HUES6 (cell line): ENCODE measurements around the gene CGB1.

Source experiments
- H3K27ac ChIP-seq: 2 replicates; pipeline ENCODE4 v1.7.0; 2013; ENCODE audit warnings: low read depth, mild to moderate bottlenecking, low read length, inconsistent platforms
- H3K27me3 ChIP-seq: 2 replicates; pipeline ENCODE4 v1.6.1; 2013; ENCODE audit warnings: low read length; ENCODE audit not compliant: control insufficient read depth, insufficient read depth
- H3K36me3 ChIP-seq: 2 replicates; pipeline ENCODE4 v1.6.1; 2013; ENCODE audit warnings: low read length; ENCODE audit not compliant: control insufficient read depth, insufficient read depth
- H3K4me1 ChIP-seq: 2 replicates; pipeline ENCODE4 v1.6.1; 2013; ENCODE audit warnings: low read length; ENCODE audit not compliant: control insufficient read depth, insufficient read depth
- H3K4me3 ChIP-seq: 2 replicates; pipeline ENCODE4 v1.5.1; 2013; ENCODE audit warnings: low read depth, low read length
- H3K9ac ChIP-seq: one replicate; pipeline ENCODE4 v1.6.1; 2013; ENCODE audit warnings: mild to moderate bottlenecking, low read length
- H3K9me3 ChIP-seq: 2 replicates; pipeline ENCODE4 v1.6.1; 2013; ENCODE audit warnings: low read depth, low read length; ENCODE audit not compliant: control insufficient read depth, insufficient read depth

The CGB1 gene

DNA sequence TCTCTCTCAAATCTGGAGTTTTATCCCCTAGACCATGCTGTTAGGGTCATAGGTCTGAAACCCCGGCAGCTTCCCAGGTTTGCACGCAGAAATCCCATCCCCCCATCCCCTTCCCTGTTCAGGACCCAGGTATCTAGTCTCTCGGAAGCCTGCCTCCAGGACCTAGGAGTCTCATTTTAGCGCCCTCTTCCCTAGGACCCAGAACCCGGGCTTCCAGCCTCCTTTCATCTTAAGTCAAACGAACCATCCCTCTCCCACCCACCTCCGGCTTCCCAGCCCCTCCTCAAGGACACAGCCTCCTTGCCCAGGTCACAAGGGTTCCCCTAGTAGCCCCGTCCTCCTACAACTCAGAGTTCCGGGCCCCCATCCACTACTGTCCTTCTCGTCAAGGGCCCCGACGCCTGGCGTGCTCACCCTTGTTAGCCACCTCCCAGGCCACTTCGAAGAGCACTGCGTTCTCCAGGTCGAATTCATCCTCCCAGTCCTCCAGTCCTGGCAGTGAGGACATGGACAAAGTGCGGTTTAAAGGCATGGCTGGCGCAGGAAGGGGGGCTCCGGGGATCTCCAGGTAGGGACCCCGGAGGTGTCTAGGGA lies 44.0 kb downstream of the CGB1 start:
- no peaks in the 10 kb centered on the region for H3K27me3 ChIP-seq
- peak overlapping the region; percentile 98 for H3K4me3 ChIP-seq
- peak overlapping the region; percentile 56; the same call in 1 of the 2 replicates for H3K27ac ChIP-seq
- peaks cover 23% of the 10 kb centered on the region for H3K36me3 ChIP-seq
- peaks cover 16% of the 10 kb centered on the region; the same call in 1 of the 2 replicates for H3K4me1 ChIP-seq
- peak overlapping the region; percentile 81 for H3K9ac ChIP-seq
- H3K9me3 ChIP-seq, result no peaks in the 10 kb centered on the region

DNA sequence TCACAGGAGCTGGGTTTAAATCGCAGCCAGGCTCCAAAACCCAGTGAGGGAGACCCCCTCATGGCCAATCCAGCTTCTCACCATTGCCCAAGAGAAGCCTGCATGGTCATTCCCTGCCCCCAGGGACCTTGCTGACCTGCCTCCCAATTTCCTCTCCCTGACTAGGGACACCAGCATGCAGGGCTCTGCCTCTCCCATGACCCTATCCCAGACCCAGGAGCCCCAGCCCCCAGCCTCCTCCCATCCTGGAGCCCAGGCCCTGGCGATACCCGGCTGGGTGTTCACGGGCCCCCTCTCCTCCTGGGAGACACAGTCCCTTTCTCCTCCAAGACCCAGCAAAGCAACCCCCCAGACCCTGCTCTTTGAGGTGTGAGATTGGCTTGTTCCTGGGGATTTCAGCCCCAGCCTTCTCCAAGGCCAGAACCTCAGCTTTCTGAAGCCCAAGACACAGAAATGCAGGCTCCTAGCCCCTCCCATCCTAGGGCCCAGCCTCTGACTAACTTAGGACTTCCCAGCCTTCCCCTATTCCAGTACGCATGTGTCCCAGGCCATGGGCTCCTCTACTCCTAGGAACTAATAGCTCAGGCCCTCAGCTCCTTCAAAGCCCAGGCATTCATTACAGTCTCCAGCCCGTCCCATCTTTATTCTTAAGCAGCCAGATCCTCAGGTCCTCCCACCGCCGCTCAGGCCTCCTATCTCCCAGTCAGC lies 44.7 kb downstream of the CGB1 start:
- Histone ChIP-seq H3K9me3 (no peaks in the 10 kb centered on the region), H3K36me3 (peaks cover 28% of the 10 kb centered on the region), H3K9ac (peak overlapping the region; percentile 81), H3K27ac (peak overlapping the region; percentile 49; the same call in 1 of the 2 replicates), H3K4me3 (peak overlapping the region; percentile 98), H3K4me1 (peaks cover 16% of the 10 kb centered on the region; the same call in 1 of the 2 replicates), H3K27me3 (no peaks in the 10 kb centered on the region)

DNA sequence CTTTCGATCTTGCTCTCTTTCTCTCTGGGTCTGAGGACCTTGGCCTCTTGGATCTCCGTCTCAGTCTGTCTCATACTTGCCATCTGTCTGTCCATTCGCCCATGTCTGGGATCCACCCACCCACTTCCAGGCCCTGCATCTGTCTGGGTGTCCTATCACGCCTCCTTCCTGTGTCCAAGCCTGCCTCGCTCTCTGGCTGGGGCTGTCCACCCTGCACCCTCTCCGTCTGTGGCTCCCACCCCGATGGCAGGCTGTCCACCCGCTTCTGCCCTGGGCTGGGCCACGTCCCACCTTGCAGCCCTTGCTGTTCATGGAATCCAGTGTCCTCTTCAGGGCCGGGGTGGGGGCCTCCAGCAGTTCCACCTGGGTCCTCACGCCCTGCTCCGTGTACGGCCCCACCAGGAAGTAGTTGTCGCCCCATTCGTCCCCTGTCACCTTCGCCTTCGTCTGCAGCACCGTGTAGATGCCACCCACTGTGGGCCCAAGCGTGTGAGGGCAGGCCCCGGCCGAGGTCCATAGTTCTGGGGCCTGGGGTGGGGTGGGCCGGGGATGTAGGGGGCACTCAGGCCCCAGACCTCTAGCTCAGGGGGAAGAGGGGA lies 45.6 kb downstream of the CGB1 start:
- H3K9ac ChIP-seq, result no peak overlapping the region
- H3K4me1 ChIP-seq, result peaks cover 16% of the 10 kb centered on the region; the same call in 1 of the 2 replicates
- peaks cover 33% of the 10 kb centered on the region for H3K36me3 ChIP-seq
- no peaks in the 10 kb centered on the region for H3K9me3 ChIP-seq
- no peak overlapping the region for H3K27ac ChIP-seq
- no peak overlapping the region for H3K4me3 ChIP-seq
- no peaks in the 10 kb centered on the region for H3K27me3 ChIP-seq

DNA sequence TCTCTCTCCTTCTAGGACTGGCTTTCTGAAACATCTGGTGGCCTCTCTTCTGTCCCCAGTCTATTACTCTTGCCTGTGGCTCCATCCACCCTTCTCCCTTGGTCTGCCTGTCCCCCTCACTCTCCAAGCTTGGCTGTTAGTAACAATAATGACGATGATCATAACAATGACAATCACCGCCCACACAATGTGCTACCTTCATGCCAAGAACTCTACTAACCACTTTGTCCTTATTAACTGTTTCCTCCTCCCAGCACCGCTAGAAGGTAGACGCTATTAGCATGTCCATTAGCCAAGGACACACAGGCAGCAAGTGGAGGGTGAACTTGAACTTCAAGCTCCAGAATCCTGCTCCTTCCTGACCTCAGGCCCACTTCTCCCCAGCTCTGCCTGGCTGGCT lies 46.3 kb downstream of the CGB1 start:
- no peaks in the 10 kb centered on the region for H3K9me3 ChIP-seq
- H3K27ac ChIP-seq, result no peak overlapping the region
- peaks cover 41% of the 10 kb centered on the region for H3K36me3 ChIP-seq
- no peak overlapping the region for H3K9ac ChIP-seq
- H3K4me1 ChIP-seq, result peaks cover 16% of the 10 kb centered on the region; the same call in 1 of the 2 replicates
- no peaks in the 10 kb centered on the region for H3K27me3 ChIP-seq
- H3K4me3 ChIP-seq, result no peak overlapping the region

DNA sequence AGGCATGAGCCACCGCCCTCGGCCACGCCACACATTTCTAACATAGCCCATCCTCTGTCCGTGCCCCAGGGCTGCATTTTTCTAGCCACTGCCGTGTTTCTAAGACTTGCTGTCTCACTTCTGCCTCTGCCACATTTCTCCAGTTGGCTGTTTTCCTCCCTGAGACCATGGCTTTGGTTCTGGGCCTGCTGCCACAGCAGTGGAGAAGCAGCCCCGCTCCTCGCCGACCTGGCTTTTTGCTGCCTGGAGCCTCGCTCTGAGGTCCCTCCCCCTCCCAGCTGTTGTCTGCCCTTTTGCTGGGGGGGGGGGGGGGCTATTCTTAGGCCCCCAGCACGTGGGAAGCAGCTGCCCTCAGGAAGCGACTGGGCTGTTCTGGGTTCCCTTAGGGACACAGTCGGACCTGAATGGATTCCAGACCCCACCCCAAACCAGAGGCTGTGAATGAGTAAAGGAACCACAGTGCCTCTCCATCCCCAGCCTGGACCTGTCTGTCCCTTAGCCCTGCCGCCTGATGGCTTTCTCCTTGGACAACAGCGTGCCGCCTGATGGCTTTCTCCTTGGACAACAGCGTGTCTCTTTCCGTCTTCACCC lies 46.9 kb downstream of the CGB1 start:
- Histone ChIP-seq H3K4me3 (no peak overlapping the region), H3K4me1 (peaks cover 16% of the 10 kb centered on the region; the same call in 1 of the 2 replicates), H3K9me3 (no peaks in the 10 kb centered on the region), H3K27ac (no peak overlapping the region), H3K27me3 (no peaks in the 10 kb centered on the region), H3K9ac (no peak overlapping the region), H3K36me3 (peaks cover 47% of the 10 kb centered on the region)

DNA sequence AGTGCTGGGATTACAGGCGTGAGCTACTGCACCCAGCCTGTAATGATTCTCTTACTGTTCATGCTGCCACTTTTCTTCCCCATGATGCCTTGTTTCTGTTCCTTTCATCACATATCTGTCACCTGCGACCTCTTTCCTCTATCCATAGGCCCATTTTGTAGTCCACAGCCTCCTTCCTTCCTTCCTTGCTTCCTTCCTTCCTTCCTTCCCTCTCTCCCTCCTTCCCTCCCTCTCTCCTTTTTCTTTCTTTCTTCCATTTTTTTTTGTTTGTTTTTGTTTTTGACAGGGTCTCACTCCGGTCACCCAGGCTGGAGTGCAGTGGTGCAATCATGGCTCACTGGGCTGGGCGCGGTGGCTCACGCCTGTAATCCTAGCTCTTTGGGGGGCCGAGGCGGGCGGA lies 47.8 kb downstream of the CGB1 start:
- Histone ChIP-seq H3K9ac (no peak overlapping the region), H3K27ac (no peak overlapping the region), H3K4me1 (peaks cover 14% of the 10 kb centered on the region; the same call in 1 of the 2 replicates), H3K9me3 (no peaks in the 10 kb centered on the region), H3K4me3 (no peak overlapping the region), H3K36me3 (peaks cover 47% of the 10 kb centered on the region), H3K27me3 (no peaks in the 10 kb centered on the region)

DNA sequence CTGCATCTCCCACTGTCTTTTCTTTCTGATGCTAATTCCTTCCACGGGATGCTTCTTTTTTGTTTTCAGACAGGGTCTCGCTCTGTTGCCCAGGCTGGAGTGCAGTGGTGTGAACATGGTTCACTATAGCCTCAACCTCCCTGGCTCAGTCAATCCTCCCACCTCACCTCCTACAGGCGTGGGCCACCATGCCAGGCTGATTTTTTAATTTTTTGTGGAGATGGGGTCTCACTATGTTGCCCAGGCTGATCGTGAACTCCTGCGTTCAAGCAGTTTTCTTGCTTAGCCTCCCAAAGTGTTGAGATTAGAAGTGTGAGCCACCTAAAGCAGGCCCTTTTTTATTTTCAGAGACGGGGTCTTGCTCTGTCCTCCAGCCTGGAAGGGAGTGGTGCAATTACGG lies 48.4 kb downstream of the CGB1 start:
- Histone ChIP-seq H3K9me3 (no peaks in the 10 kb centered on the region), H3K4me3 (no peak overlapping the region), H3K9ac (no peak overlapping the region), H3K4me1 (peaks cover 14% of the 10 kb centered on the region; the same call in 1 of the 2 replicates), H3K27ac (no peak overlapping the region), H3K27me3 (no peaks in the 10 kb centered on the region), H3K36me3 (peaks cover 47% of the 10 kb centered on the region)

DNA sequence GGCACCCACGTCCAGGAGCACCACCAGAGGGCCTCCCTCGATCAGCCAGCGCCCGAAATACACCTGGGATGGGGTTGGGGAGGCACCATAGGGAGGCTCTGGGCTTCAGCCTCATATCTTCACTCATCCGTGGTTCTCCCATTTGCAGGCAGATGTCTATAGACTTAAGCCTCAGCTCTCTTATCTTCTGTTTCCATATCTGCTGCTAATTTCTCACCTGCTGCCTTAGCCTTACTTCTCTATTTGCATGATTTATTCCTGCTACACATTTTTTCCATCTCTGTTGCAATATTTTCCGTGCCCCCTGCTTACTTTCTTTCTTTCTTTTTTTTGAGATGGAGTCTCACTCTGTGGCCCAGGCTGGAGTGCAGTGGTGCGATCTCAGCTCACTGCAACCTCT lies 49.4 kb downstream of the CGB1 start:
- Histone ChIP-seq H3K27me3 (no peaks in the 10 kb centered on the region), H3K4me3 (no peak overlapping the region), H3K27ac (no peak overlapping the region), H3K9me3 (no peaks in the 10 kb centered on the region), H3K36me3 (peaks cover 56% of the 10 kb centered on the region), H3K4me1 (peaks cover 14% of the 10 kb centered on the region; the same call in 1 of the 2 replicates), H3K9ac (no peak overlapping the region)

DNA sequence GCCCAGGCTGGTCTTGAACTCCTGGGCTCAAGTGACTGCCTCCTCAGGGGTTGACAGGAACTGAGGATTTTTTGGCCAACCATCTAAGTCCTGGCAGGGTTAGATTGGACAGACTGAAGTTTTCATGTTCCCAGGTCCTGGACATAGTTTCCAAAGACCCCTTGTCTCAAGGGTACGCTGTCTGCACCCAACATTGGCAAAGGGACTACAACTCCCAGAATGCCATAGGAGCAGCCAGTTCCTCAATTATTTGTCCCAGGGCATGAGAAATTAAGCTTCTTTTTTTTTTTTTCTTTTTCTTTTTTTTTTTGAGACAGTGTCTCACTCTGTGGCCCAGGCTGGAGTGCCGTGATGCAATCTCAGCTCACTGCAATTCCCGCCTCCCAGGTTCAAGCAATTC lies 50.5 kb downstream of the CGB1 start:
- no peak overlapping the region for H3K27ac ChIP-seq
- H3K9ac ChIP-seq, result no peak overlapping the region
- H3K27me3 ChIP-seq, result no peaks in the 10 kb centered on the region
- no peaks in the 10 kb centered on the region for H3K9me3 ChIP-seq
- peaks cover 66% of the 10 kb centered on the region for H3K36me3 ChIP-seq
- peaks cover 7% of the 10 kb centered on the region; the same call in 1 of the 2 replicates for H3K4me1 ChIP-seq
- H3K4me3 ChIP-seq, result no peak overlapping the region

DNA sequence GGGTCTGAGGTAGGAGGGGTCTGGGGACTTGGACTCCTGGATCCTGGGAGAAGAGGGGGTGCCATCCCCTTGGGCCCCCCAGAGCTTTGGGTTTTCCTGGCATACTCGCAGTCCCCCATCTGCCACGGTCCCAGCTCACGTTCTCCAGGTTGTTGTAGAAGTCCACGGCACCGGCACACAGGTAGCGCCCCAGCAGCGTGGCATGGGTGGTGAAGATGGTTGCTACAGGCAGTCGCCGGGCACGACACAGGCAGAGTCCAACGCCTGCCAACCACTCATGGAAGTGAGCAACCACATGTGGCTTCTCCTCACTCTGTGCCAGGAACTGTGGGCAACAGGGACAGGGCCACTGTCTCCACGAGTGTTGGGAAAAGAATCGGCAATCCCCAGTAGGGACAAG lies 51.0 kb downstream of the CGB1 start:
- Histone ChIP-seq H3K9me3 (no peaks in the 10 kb centered on the region), H3K27me3 (no peaks in the 10 kb centered on the region), H3K4me1 (peaks cover 4% of the 10 kb centered on the region; the same call in 1 of the 2 replicates), H3K36me3 (peaks cover 63% of the 10 kb centered on the region), H3K9ac (no peak overlapping the region), H3K27ac (no peak overlapping the region), H3K4me3 (no peak overlapping the region)
